Left hindlimb (tissue), 1 donor: ENCODE data around the gene TRPM3.

ENCODE experiments used
- DNase-seq: peaks from one replicate; pipeline ENCODE4 v3.0.0-alpha.2; 2018

TRPM3 gene

DNA sequence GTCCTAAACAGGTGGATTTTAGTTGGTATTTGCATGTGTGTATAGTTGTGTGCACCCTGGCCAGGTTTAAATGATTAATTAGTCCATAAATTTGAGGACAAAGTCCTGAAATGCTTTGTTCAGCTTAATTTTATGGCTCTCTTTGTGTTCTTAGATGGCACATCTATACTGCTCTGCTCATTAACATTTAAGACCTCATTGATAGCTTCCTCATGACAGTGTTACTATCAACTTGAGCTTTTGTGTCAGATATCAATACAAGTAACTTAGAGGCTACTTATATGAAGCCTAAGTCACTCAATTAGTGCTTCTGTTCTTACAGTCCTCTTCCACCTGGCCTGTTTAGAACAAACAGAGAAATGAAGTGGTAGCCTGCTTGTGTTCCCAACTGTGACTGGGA lies 240.9 kb downstream of the TRPM3 start:
- no peak for DNase-seq

DNA sequence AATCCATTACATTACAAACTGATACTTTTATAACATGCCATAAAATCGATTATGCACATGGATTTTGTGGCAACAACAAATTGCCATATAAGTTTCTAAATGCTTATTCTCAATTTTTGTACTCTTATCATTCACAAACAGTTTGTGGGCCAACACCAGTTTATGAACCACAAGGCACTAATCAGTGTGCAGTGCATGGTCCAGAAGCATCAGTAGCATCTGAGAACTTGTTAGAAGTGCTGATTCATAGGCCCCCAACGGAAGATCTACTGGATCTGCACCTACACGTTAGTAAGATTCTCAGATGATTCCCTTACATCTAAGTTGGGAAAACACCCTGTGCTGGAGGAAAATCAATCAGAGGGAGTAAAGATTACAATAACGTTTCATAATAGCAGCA lies 242.8 kb downstream of the TRPM3 start:
- no peak for DNase-seq

GRCh38 chr9:70874451-70874850 lies 247.0 kb downstream of the TRPM3 start:
- DNase-seq = no peak

DNA sequence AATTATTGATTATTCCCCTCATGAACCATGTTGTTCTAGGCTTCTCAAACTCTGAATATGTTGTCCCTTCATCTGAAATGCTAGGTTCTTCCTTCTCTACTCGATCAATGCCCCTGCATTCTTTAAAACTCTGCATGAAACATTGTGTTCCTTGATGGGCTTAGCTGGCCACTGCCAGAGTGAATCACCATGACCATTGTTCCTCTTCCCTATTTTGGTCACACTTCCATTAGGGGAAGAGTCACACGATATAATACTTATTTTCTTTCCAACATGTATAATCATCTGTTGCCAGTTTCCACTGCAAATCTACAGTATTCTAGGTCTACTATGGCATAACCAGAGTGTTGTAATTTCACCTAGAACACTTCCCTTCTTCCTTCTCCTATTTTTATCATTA lies 247.9 kb downstream of the TRPM3 start:
- DNase-seq = no peak

- DNase-seq = no peak
These were observed 252.5 kb downstream of the TRPM3 start for GRCh38 chr9:70868661-70869652.

- DNase-seq = no peak
These were observed 253.4 kb downstream of the TRPM3 start for GRCh38 chr9:70868041-70868440.

DNA sequence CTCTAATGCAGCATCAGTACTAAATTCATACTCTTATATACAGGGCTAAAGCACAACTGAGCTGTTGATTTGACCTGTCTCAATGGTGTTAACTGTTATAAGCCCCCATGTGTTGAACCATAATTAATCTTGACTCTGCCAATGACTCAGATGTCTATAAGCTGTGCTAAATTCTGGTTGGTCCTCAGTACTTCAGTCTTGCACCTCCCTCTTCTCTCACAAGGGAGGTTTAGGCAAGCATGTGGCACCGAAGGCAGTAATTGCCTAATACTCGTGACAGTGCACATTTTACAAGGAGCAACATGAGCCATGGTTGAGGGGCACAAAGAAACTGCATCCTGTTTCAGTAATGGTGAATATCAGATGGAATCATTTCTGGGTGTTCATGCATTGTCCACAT lies 255.9 kb downstream of the TRPM3 start:
- no peak for DNase-seq

GRCh38 chr9:70861797-70862196 lies 259.6 kb downstream of the TRPM3 start:
- no peak for DNase-seq

DNA sequence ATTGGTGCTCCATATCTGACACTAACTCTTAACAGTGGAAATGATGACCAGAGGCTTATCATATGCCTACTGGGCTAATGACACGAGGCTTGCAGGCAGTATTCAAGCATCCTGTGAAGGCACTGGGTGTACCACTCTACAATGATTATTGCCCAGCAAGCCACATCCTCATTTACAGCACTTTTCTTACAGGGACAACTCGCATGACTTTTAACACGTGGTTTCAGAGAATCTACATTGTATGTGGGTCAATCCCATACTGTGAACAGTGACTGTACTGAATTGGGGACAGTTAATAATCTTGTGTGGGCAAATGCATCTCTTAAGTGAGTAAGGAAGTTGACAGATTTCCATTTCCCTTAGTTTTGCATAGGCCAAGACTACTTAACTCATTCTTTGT lies 260.0 kb downstream of the TRPM3 start:
- no peak for DNase-seq

DNA sequence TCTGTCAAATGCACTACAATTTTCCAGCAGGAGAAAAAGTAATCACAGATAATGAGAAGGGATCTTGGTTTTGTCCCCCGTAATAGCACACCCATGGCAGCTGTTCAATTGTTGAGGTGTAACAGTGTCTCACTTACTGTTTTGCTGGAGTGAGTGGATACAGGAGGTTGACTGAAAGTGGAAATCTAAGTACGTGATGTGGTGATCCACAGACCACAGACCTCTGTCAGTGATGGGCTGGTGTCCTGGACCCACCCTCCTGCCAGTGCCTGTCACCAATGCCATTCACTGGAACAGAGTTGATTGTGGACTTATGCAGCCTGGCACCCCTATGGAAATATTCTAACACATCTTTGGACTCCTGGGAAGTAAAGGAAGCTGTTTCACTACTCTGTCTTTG lies 261.7 kb downstream of the TRPM3 start:
- no peak for DNase-seq

DNA sequence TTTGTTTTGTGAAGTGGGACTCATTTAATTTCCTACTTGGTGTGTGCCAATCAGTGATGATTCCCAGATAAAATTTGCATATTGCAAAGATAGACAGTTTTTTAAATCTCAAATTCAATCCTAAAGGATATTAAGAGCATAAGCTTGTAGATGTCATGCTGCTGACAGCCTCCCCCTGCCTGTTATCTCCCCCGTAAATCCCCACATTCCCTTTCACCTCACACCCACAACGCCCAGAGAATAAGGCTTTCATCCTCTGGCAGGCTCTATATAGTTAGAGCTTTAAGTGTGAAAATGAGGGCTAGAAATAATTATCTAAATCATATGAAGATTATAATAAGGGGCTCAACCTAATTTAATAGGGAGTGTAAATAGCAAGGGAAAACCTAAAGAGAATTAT lies 265.0 kb downstream of the TRPM3 start:
- no peak for DNase-seq

DNA sequence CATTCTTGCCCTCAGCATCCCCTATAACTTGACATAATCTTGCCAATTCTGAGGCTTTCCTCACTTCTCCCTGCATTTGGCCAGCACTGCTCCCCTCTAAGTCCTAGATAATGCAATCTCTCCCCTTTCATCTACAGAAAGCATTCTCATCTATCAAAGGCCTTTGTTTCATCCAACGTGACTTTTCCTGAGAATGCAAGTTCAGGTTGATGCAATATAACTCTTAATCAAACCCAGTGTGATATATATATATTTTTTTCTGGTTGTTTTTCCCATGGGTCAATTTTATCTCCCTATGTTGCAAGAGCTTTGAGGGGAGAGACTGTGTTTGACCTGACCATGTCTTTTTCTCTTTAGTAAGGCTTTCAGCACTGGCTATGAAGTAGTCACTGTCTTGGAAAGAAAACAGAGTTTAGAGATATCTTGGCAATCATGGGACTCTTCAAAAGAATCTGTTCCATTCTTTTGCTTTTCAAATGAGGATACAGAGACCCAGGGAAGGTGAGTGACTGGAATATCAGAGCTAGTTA lies 268.6 kb downstream of the TRPM3 start:
- DNase-seq = no peak

DNA sequence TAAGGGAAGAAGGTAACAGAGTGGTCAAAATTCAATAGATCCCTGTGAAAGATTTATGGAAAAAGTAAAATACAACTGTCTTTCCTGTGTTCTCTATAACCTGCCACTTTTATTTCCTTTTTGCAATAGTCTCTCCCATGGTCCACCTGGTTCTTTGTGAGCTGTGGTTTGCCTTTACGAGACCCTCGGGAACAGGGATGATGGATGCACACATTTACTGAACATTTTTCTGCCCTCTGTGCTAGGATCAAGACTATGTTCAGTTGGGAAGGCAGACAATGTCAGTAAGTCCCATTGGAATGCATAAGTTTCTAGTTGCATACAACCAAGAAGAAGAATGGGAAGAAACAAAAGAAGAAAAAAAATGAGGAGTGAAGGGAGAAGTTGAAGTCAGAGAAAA lies 281.2 kb downstream of the TRPM3 start:
- no peak for DNase-seq

- no peak for DNase-seq
These were observed 286.1 kb downstream of the TRPM3 start for GRCh38 chr9:70835323-70835722.

DNA sequence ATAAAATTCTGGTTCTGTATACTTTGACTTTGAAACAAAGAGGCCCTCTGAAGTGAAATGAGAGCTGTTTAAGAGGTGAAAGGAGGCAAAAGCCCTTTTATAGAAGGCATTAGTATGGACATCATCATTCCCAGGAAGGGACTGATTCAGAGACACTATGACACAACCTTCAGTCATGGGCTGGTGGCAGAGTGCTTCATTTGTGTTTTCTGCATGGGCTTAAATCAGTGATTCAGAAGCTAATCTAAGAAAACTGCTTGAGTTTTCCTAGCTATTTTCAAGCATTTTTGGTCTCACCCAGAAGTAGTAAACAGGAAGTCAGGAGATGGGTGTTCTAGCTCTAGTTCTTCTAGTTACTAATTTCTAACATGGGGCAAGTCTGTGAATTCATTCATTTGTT lies 288.9 kb downstream of the TRPM3 start:
- DNase-seq = no peak

GRCh38 chr9:70830618-70831017 lies 290.8 kb downstream of the TRPM3 start:
- no peak for DNase-seq

GRCh38 chr9:70829591-70830265 lies 291.7 kb downstream of the TRPM3 start:
- no peak for DNase-seq

GRCh38 chr9:70826562-70826961 lies 294.9 kb downstream of the TRPM3 start:
- DNase-seq = no peak

- no peak for DNase-seq
These were observed 298.1 kb downstream of the TRPM3 start for GRCh38 chr9:70823284-70823683.

GRCh38 chr9:70817311-70817710 lies 304.1 kb downstream of the TRPM3 start:
- no peak for DNase-seq

DNA sequence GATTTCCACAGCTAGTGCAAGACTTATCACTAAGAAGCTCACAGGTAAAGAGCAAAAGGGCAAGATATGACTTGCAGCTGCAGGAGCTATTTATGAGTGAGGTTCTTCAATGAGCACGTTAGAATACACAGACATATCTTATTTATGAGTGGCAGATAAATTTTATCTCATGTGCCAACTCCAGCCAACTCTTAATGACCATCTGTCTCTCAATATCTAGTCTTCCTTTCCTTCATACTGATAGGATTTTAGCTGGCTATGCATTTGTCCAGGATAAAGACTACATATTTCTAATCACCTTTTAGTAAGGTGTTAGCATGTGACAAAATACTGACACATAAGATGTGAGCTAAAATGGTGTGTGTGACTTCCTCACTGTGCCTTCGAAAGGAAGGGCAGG lies 304.5 kb downstream of the TRPM3 start:
- DNase-seq = no peak

DNA sequence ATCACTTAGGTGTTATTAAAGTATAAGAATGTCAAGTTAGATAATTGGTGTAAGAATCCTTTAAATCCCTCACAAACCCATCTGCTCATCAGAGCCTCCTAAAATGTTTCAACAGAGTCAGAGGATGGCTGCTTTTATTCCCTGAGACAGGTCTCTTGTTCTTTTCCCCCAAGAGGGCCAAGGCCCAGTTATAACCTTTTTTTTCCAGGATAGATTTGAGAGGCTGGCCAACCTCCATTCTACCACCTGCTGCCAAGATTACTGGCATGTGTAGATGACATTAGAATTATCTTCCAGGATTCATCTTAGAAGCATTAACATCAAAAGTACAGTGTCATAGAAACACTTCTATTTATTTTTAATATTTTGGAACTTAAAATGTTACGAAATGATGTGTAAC lies 305.1 kb downstream of the TRPM3 start:
- no peak for DNase-seq

GRCh38 chr9:70814597-70814996 lies 306.8 kb downstream of the TRPM3 start:
- no peak for DNase-seq

GRCh38 chr9:70813141-70813540 lies 308.3 kb downstream of the TRPM3 start:
- no peak for DNase-seq
